Mammary epithelial cell (primary cell): ENCODE measurements around the gene KRTAP21-2.

Experiments
- EZH2 ChIP-seq: IDR thresholded peaks from 2 replicates; pipeline ENCODE4 v1.6.1; 2012; ENCODE audit warnings: low read length, inconsistent platforms, borderline replicate concordance
- TF ChIP-seq, protein P1 (sequence below), 2 donors: IDR thresholded peaks in 1 of 2; conservative IDR thresholded peaks in 1 of 2; 2 replicates each; pipeline ENCODE4 v1.5.1; 2011 to 2012; ENCODE audit warnings: inconsistent platforms in 2 of 2, low read length in 2 of 2, mild to moderate bottlenecking in 2 of 2, control low read depth in 1 of 2, low read depth in 1 of 2; ENCODE audit not compliant: insufficient read depth in 1 of 2; ENCODE audit errors: extremely low read depth in 1 of 2

DNA sequence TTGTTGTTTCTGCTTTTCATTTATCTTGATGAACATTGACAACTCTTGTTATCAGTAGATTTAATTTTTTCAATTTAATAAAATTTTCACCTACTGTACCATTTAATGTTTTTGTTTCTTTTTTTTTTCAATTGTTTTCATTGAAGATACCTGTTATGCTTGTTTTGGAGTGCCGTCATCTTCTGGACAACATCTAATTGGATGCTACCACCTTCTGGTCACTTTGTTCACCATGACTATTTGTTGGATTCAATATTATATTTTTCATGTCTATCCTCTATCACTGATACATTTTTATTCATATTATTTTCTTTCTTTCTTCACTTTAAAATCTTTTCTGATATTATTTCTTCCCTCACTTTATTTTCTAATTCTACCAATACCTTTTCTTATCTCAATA, 14.0 kb downstream of the KRTAP21-2 start:
- TF ChIP-seq EZH2 = no peak
- TF ChIP-seq, protein P1, sequence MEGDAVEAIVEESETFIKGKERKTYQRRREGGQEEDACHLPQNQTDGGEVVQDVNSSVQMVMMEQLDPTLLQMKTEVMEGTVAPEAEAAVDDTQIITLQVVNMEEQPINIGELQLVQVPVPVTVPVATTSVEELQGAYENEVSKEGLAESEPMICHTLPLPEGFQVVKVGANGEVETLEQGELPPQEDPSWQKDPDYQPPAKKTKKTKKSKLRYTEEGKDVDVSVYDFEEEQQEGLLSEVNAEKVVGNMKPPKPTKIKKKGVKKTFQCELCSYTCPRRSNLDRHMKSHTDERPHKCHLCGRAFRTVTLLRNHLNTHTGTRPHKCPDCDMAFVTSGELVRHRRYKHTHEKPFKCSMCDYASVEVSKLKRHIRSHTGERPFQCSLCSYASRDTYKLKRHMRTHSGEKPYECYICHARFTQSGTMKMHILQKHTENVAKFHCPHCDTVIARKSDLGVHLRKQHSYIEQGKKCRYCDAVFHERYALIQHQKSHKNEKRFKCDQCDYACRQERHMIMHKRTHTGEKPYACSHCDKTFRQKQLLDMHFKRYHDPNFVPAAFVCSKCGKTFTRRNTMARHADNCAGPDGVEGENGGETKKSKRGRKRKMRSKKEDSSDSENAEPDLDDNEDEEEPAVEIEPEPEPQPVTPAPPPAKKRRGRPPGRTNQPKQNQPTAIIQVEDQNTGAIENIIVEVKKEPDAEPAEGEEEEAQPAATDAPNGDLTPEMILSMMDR (conservative IDR thresholded peaks at IDR 0.05 in 1 of 2, IDR thresholded peaks at IDR 0.05 in 1 of 2; ENCODE audit: extremely low read depth in 1 of 2, insufficient read depth in 1 of 2, low read depth in 1 of 2, low read length in 2 of 2) = peak; percentile 15 to 42
